Hypothalamus (tissue), 51 donors: ENCODE results near the gene LIMS1.
"Not testable (repeated sequence)": the region's sequence is repeated elsewhere in the genome, so short reads cannot be mapped to it uniquely, and the experiment has no call there.

Source experiments
- DNase-seq, 51 donors: peaks; one replicate each; lab custom pipeline; 2025; lab: John Stamatoyannopoulos, UW

Gene LIMS1

DNA sequence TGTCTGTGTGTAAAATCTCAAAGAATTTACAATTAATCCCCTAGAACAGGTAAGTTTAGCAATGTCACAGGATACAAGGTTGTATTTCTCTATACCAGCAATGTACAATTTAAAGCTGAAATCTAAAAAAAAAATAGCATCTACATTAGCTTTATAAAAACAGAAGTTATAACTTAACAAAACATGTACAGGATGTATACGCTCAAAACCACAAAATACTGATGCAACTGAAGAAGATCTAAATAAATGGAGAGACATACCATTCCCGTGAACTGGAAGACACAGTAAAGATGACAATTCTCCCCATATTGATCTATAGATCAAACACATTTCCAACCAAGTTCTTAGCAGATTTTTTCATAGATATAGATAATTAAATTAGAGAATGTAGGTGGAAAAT is 167.5 kb downstream of the LIMS1 start:
- DNase-seq, result no peak

DNA sequence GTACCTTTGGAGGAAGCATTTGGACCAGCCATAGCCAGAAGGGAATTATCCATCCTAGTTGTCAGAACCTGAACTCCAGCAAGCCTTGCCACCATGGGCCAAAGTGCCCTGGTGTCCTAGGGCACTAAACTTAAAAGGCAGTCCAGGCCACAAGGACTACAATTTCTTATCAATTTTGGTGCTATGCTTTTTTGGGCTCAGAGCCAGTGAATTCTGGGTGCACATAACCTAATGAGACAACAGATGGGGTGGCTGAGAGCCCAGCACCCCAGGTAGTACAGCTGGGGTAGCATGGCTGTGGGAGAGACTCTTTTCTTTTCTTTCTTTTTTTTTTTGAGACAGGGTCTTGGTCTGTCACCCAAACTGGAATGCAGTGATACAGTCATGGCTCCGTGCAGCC is 170.6 kb downstream of the LIMS1 start:
- no peak for DNase-seq

DNA sequence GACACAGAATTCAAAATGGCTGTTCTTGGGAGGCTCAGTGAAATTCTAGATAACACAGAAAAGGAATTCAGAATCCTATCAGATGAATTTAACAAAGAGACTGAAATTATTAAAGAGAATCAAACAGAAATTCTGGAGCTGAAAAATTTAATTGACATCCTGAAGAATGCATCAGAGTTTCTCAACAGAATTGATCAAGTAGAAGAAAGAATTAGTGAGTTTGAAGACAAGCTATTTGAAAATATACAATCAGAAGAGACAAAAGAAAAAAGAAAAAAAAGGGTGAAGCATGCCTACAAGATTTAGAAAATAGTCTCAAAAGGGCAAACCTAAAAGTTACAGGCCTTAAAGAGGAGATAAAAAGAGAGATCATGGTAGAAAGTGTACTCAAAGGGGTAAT is 173.0 kb downstream of the LIMS1 start:
- no peak for DNase-seq

DNA sequence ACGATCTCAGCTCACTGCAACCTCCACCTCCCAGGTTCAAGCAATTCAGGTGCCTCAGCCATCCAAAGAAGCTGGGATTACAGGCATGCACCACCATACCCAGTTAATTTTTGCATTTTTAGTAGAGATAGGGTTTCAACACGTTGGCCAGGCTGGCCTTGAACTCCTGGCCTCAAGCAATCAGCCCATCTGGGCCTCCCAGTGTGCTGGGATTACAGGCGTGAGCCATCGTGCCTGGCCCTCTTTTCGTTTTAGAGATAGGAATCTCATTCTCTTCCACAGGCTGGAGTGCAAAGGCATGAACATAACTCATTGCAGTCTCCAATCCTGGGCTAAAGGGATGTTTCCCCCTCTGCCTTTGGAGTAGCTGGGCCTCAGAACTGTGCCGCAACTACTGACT is 182.7 kb downstream of the LIMS1 start:
- DNase-seq, result not testable (repeated sequence)

DNA sequence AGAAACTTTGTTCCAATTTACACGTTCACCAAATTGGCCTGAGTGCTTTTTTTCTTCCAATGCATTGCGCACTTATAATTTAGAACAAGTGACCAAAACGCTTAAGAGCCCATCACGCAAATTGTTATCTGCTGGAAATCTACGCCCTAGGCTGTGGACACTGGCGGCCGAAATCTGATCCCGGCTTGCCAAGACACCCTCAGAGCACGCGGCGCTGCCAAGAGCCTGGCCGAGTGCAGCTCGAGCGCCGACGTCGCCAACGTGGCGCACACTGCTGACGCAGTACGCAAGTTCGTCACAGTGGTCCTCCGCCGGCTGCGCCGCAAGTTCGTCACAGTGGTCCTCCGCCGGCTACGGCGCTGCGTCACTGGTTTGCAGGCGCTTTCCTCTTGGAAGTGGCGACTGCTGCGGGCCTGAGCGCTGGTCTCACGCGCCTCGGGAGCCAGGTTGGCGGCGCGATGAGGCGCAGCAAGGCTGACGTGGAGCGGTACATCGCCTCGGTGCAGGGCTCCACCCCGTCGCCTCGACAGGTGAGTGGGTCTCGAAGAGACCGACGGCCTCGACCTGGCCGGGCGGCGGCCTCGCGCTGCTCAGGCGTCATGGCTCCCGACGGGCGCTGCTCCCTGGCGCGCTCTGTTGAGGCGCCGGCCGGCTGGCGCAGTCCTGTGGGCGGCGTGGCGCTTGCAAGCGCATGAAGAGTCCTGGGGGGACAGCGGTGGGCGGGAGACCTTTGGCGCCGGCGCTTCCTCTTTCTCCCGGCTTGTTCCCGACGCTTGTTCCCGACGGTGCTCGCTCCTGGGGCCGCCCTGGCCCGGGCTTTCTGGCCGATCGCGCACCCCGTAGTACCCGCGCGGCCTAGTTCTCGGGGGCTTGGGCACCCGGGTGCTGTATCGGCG is 185.1 kb downstream of the LIMS1 start, which contains the start of gene RANBP2:
RANBP2 (plus strand) TSS at position 334 of the 896 bp plus-strand sequence; CDS start at position 459, 125 bp downstream.
- peak; percentile 56 to 96 (median 88) for DNase-seq

DNA sequence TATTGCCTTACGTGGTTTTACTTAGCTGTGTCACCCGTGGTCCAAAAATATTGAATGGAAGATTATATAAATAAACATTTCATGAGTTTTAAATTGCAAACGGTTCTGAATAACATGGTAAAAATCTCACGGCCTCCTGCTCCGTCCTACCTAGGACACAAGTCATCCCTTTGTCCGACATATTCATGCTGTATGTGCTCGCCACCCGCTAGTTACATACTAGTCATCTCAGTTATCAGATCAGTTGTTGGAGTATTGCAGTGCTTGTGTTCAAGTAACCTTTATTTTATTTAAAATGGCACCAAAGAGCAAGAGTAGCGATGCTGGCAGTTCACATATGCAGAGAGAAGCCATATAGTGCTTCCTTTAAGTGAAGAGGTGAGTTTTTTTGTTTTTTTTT is 191.8 kb downstream of the LIMS1 start:
- DNase-seq, result not testable (repeated sequence)

DNA sequence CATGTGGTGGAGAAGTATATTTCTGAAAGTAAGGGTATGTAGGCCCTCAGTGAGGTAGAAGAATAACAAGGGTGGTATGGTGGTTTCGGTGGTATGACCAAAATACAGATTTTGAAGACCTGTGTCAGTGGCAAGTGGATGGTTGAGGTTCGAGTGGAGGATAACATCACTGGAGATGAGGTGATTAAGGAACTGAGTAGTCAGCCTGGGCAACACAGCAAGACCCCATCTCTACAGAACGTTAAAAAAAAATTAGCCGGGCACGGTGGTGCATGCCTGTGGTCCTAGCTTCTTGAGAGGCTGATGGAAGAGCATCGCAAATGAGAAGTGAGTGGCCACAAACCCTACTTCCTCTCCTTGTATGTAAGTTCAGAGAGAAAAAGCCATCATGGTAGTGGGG is 200.4 kb downstream of the LIMS1 start:
- DNase-seq, result not testable (repeated sequence)
